ENCODE data around the gene CDC42BPA. TPM values are rescaled to one million over a fixed set of nuclear protein-coding genes. Genes with fewer than 3 reads are reported as not detected.

Gene CDC42BPA
- total and polyA plus RNA-seq, 2 donors (not counting 1 experiment from before 2014, with no cell fraction given): 26.4 to 77.1 TPM

- H3K27me3 ChIP-seq (ENCODE audit: control insufficient read depth, insufficient read depth, low read length): no peaks in the 10 kb centered on the region
- no peak for TF ChIP-seq EZH2 (IDR thresholded peaks at IDR 0.05; ENCODE audit: low read length, missing control alignments)
- no peak for TF ChIP-seq CTCF (conservative IDR thresholded peaks at IDR 0.05 in 1 of 2, IDR thresholded peaks at IDR 0.05 in 1 of 2; ENCODE audit: low read depth in 1 of 2, low read length in 2 of 2)
- no peak overlapping the region for H2AFZ ChIP-seq (ENCODE audit: low read length)
- H3K4me1 ChIP-seq (ENCODE audit: control insufficient read depth, extremely low read depth, insufficient read depth, low read length): peaks cover 2% of the 10 kb centered on the region
- no peak overlapping the region for H3K9ac ChIP-seq (ENCODE audit: insufficient read depth, low read length)
- DNase-seq (ENCODE audit: low read depth in 2 of 2): no peak
- H3K4me3 ChIP-seq (replicated peaks in 1 of 4; ENCODE audit: control extremely low read depth in 1 of 4, insufficient read depth in 1 of 4, low read depth in 3 of 4, low read length in 4 of 4): no peak overlapping the region
- H3K36me3 ChIP-seq (ENCODE audit: control insufficient read depth, insufficient read depth, low read length): no peaks in the 10 kb centered on the region
- H3K27ac ChIP-seq (ENCODE audit: insufficient read depth, low read length): no peak overlapping the region
- no peaks in the 10 kb centered on the region for H3K79me2 ChIP-seq (ENCODE audit: control insufficient read depth, insufficient read depth, low read length)
- H3K4me2 ChIP-seq (ENCODE audit: extremely low read depth, insufficient read depth, low read length): no peak overlapping the region
- no peaks in the 10 kb centered on the region for H3K9me3 ChIP-seq (ENCODE audit: control insufficient read depth, insufficient read depth, low read depth, low read length)
- H4K20me1 ChIP-seq (ENCODE audit: control insufficient read depth, extremely low read depth, insufficient read depth, low read length): no peaks in the 10 kb centered on the region
Measured at GRCh38 chr1:226943927-226944326, 374.4 kb downstream of the CDC42BPA start.

- no peak overlapping the region for H2AFZ ChIP-seq (ENCODE audit: low read length)
- H3K36me3 ChIP-seq (ENCODE audit: control insufficient read depth, insufficient read depth, low read length): no peaks in the 10 kb centered on the region
- no peaks in the 10 kb centered on the region for H3K9me3 ChIP-seq (ENCODE audit: control insufficient read depth, insufficient read depth, low read depth, low read length)
- H3K4me1 ChIP-seq (ENCODE audit: control insufficient read depth, extremely low read depth, insufficient read depth, low read length): peaks cover 7% of the 10 kb centered on the region
- no peak for TF ChIP-seq CTCF (conservative IDR thresholded peaks at IDR 0.05 in 1 of 2, IDR thresholded peaks at IDR 0.05 in 1 of 2; ENCODE audit: low read depth in 1 of 2, low read length in 2 of 2)
- no peak for TF ChIP-seq EZH2 (IDR thresholded peaks at IDR 0.05; ENCODE audit: low read length, missing control alignments)
- H3K27me3 ChIP-seq (ENCODE audit: control insufficient read depth, insufficient read depth, low read length): no peaks in the 10 kb centered on the region
- H3K9ac ChIP-seq (ENCODE audit: insufficient read depth, low read length): no peak overlapping the region
- H4K20me1 ChIP-seq (ENCODE audit: control insufficient read depth, extremely low read depth, insufficient read depth, low read length): no peaks in the 10 kb centered on the region
- no peak overlapping the region for H3K4me2 ChIP-seq (ENCODE audit: extremely low read depth, insufficient read depth, low read length)
- no peak overlapping the region for H3K27ac ChIP-seq (ENCODE audit: insufficient read depth, low read length)
- no peak for DNase-seq (ENCODE audit: low read depth in 2 of 2)
- H3K79me2 ChIP-seq (ENCODE audit: control insufficient read depth, insufficient read depth, low read length): no peaks in the 10 kb centered on the region
- H3K4me3 ChIP-seq (replicated peaks in 1 of 4; ENCODE audit: control extremely low read depth in 1 of 4, insufficient read depth in 1 of 4, low read depth in 3 of 4, low read length in 4 of 4): no peak overlapping the region
Measured at GRCh38 chr1:226943156-226943555, 375.1 kb downstream of the CDC42BPA start.

- Histone ChIP-seq H3K4me3 (replicated peaks in 1 of 4; ENCODE audit: control extremely low read depth in 1 of 4, insufficient read depth in 1 of 4, low read depth in 3 of 4, low read length in 4 of 4) (no peak overlapping the region), H3K4me2 (ENCODE audit: extremely low read depth, insufficient read depth, low read length) (no peak overlapping the region), H2AFZ (ENCODE audit: low read length) (no peak overlapping the region), H3K36me3 (ENCODE audit: control insufficient read depth, insufficient read depth, low read length) (no peaks in the 10 kb centered on the region), H3K4me1 (ENCODE audit: control insufficient read depth, extremely low read depth, insufficient read depth, low read length) (peaks cover 7% of the 10 kb centered on the region), H3K9me3 (ENCODE audit: control insufficient read depth, insufficient read depth, low read depth, low read length) (no peaks in the 10 kb centered on the region), H3K27ac (ENCODE audit: insufficient read depth, low read length) (no peak overlapping the region), H3K79me2 (ENCODE audit: control insufficient read depth, insufficient read depth, low read length) (no peaks in the 10 kb centered on the region), H3K27me3 (ENCODE audit: control insufficient read depth, insufficient read depth, low read length) (no peaks in the 10 kb centered on the region), H3K9ac (ENCODE audit: insufficient read depth, low read length) (no peak overlapping the region), H4K20me1 (ENCODE audit: control insufficient read depth, extremely low read depth, insufficient read depth, low read length) (no peaks in the 10 kb centered on the region)
- TF ChIP-seq CTCF (conservative IDR thresholded peaks at IDR 0.05 in 1 of 2, IDR thresholded peaks at IDR 0.05 in 1 of 2; ENCODE audit: low read depth in 1 of 2, low read length in 2 of 2) (no peak), EZH2 (IDR thresholded peaks at IDR 0.05; ENCODE audit: low read length, missing control alignments) (no peak)
- DNase-seq (ENCODE audit: low read depth in 2 of 2): no peak
Measured at GRCh38 chr1:226942392-226942791, 375.9 kb downstream of the CDC42BPA start.
